ENCODE results near the gene EIF1.

DNA sequence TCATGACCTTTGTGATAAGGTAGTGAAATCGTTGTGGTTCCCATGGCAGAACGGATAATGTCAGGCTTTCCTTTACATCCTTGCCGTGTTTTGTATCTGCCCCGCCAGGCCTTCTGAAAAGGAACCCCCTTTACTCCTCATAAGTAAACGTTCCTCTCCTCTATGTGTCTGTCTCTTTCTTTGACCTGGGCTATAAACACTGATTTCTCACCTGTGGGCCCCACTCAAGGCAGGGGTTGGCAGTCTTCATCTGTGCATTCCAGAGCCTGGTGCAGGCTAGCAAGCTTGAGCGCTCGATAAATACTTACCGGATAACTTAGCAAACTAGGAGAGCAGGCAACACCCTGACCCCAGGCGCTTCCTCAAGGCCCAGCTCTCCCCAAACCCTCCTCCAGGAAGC, 53.0 kb downstream of the EIF1 start:
- TF ChIP-seq, protein P1, sequence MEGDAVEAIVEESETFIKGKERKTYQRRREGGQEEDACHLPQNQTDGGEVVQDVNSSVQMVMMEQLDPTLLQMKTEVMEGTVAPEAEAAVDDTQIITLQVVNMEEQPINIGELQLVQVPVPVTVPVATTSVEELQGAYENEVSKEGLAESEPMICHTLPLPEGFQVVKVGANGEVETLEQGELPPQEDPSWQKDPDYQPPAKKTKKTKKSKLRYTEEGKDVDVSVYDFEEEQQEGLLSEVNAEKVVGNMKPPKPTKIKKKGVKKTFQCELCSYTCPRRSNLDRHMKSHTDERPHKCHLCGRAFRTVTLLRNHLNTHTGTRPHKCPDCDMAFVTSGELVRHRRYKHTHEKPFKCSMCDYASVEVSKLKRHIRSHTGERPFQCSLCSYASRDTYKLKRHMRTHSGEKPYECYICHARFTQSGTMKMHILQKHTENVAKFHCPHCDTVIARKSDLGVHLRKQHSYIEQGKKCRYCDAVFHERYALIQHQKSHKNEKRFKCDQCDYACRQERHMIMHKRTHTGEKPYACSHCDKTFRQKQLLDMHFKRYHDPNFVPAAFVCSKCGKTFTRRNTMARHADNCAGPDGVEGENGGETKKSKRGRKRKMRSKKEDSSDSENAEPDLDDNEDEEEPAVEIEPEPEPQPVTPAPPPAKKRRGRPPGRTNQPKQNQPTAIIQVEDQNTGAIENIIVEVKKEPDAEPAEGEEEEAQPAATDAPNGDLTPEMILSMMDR (IDR thresholded peaks at IDR 0.05), result no peak
- no peak for TF ChIP-seq POLR2A (IDR thresholded peaks at IDR 0.05)
